HG02840 (cell line): ENCODE results near the gene INTS3.
"Not testable (repeated sequence)": the region's sequence is repeated elsewhere in the genome, so short reads cannot be mapped to it uniquely, and the experiment has no call there.

Source experiments
- ATAC-seq: cut with Tn5 transposase; IDR thresholded peaks from one replicate; pipeline ENCODE4 v1.9.1; 2021; ENCODE audit warnings: mild to moderate bottlenecking, moderate library complexity, moderate number of reproducible peaks; ENCODE audit not compliant: unreplicated experiment, low FRiP score

INTS3 gene

DNA sequence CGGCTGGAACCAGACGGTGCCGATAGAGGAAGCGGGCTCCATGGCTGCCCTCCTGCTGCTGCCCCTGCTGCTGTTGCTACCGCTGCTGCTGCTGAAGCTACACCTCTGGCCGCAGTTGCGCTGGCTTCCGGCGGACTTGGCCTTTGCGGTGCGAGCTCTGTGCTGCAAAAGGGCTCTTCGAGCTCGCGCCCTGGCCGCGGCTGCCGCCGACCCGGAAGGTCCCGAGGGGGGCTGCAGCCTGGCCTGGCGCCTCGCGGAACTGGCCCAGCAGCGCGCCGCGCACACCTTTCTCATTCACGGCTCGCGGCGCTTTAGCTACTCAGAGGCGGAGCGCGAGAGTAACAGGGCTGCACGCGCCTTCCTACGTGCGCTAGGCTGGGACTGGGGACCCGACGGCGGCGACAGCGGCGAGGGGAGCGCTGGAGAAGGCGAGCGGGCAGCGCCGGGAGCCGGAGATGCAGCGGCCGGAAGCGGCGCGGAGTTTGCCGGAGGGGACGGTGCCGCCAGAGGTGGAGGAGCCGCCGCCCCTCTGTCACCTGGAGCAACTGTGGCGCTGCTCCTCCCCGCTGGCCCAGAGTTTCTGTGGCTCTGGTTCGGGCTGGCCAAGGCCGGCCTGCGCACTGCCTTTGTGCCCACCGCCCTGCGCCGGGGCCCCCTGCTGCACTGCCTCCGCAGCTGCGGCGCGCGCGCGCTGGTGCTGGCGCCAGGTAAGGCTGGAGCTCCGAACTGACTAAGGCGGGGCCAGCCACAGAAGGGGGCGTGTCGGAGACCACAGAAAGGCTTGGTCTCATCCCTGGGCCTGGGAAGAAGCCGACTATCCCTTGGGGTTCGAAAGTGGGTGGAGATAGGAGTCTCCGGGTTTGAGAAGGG lies 47.8 kb downstream of the INTS3 start:
- ATAC-seq = no peak

DNA sequence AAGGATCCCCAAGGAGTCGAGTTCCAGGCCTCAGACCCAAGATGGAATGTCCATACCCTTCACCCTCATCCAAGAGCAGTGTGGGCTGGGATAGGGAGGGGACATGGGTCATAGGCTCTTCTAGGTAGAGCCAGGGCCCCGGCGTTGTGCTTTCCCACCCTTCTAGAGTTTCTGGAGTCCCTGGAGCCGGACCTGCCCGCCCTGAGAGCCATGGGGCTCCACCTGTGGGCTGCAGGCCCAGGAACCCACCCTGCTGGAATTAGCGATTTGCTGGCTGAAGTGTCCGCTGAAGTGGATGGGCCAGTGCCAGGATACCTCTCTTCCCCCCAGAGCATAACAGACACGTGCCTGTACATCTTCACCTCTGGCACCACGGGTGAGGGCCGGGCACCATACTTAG lies 48.5 kb downstream of the INTS3 start:
- ATAC-seq = no peak

GRCh38 chr1:153776845-153777370 lies 49.1 kb downstream of the INTS3 start:
- no peak for ATAC-seq

DNA sequence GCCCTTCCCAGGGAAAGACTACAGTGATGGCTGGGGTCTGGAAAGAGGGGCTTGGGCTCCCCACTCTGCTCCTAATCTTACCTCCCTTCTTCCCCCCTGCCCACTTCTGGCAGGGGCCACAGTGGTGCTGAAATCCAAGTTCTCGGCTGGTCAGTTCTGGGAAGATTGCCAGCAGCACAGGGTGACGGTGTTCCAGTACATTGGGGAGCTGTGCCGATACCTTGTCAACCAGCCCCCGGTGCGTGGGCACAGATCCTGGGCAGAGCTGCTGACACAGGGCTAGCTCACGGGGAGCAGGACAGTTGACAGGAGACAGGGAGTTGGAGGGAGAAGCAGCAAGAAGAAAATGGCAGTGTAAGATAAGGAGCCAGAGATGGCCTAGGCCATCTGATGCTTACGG lies 49.8 kb downstream of the INTS3 start:
- ATAC-seq = no peak

DNA sequence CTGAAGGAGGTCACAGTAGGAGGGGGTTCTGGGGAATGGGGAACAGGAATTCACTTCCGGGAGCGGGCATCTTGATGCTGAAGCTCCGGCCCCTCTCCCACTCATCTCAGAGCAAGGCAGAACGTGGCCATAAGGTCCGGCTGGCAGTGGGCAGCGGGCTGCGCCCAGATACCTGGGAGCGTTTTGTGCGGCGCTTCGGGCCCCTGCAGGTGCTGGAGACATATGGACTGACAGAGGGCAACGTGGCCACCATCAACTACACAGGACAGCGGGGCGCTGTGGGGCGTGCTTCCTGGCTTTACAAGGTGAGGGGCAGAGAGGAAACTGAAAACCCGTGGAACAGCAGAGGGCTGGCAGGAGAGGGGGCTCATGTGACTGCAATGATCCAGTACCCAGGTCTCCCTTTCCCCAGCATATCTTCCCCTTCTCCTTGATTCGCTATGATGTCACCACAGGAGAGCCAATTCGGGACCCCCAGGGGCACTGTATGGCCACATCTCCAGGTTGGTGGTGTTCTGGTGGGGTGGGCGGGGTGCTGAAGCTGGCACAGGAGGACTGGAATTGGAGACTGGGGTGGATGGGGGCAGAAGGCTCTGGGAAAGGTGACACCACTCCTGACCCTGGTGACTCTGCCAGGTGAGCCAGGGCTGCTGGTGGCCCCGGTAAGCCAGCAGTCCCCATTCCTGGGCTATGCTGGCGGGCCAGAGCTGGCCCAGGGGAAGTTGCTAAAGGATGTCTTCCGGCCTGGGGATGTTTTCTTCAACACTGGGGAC lies 50.4 kb downstream of the INTS3 start:
- no peak for ATAC-seq

- no peak for ATAC-seq
Measured at GRCh38 chr1:153778824-153779519, 51.1 kb downstream of the INTS3 start.

DNA sequence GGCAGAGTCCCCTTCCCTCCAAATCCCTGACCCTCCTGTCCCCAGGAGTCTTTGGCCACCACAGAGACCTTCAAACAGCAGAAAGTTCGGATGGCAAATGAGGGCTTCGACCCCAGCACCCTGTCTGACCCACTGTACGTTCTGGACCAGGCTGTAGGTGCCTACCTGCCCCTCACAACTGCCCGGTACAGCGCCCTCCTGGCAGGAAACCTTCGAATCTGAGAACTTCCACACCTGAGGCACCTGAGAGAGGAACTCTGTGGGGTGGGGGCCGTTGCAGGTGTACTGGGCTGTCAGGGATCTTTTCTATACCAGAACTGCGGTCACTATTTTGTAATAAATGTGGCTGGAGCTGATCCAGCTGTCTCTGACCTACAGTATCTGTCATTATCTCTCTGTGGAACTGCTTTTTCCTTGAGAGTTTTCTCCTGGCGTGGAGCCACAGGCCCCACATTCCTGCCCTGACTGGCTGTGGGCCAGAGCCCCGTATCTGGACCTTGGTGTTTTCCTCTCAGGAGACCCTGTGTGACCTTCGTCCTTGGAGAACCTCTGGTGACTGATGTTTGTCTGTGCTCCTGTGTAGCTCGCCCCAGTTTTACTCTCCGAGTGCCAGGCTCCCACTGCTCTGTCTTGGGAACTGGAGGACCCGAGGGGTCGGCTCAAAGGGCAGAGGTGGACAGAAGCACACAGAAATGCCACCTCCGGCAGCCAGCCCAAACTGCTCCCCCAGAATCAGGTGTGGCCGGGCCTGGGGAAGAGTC lies 52.1 kb downstream of the INTS3 start:
- no peak for ATAC-seq

- no peak for ATAC-seq
Measured at GRCh38 chr1:153780551-153780950, 52.7 kb downstream of the INTS3 start.

GRCh38 chr1:153782648-153783047 lies 54.8 kb downstream of the INTS3 start:
- ATAC-seq = not testable (repeated sequence)

- ATAC-seq = peak; percentile 88
Measured at GRCh38 chr1:153783233-153784190, 55.7 kb downstream of the INTS3 start.

- no peak for ATAC-seq
Measured at GRCh38 chr1:153786038-153786790, 58.4 kb downstream of the INTS3 start.

GRCh38 chr1:153789478-153790034 lies 61.7 kb downstream of the INTS3 start:
- no peak for ATAC-seq

DNA sequence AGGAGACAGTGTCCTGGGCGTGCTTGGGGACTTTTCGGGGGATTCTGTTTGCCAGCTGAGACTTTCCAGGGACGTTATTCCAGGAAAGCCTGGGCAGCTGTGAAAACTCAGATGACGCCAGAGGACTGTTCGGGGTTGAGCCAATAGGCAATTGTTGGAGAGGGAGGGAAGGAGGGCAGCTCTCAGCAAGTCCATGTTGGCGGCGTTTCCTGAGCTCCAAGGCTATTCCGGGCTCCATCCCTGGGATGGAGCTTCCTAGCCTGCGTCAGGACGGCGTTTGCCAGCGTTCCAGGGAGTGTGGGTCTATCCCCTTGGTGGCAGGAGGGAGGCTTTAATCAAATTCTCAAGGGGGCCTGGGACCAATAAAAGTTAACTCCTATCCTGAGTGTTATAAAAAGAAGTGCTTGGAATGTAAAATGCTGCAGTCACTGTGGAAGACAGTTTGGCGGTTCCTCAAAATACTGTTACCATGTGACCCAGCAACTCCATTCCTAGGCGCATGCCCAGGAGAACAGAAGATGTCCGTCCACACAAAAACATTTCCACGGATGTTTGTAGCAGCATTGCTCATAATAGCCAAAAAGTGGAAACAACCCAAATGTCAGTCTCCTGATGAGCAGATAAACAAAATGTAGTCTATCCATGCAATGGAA lies 62.6 kb downstream of the INTS3 start:
- no peak for ATAC-seq

GRCh38 chr1:153790966-153791647 lies 63.3 kb downstream of the INTS3 start:
- peak; percentile 83 for ATAC-seq

- no peak for ATAC-seq
Measured at GRCh38 chr1:153791648-153792253, 63.9 kb downstream of the INTS3 start.

- no peak for ATAC-seq
Measured at GRCh38 chr1:153792631-153793041, 64.8 kb downstream of the INTS3 start.
